RWPE1 (cell line): Measurements from ENCODE around the gene TCERG1L.

ENCODE experiments used
- CTCF ChIA-PET: fragments of 350-600 bp; sonication (Branson Sonifier 250); formaldehyde crosslinking; extraction: SDS; loops from one replicate; lab custom pipeline; 2021; lab: Yijun Ruan, JAX
- POLR2A ChIA-PET: fragments of 400-600 bp; formaldehyde crosslinking; extraction: SDS; loops from one replicate; lab custom pipeline; 2020; ENCODE audit warnings: antibody characterized with exemption; ENCODE audit not compliant: low non-redundant PET; lab: Yijun Ruan, JAX
- DNase-seq: peaks from one replicate; pipeline ENCODE4 v3.0.0; 2012; ENCODE audit warnings: low spot score
- H3K27ac ChIP-seq: fragments of 450-650 bp; 2 replicates; pipeline ENCODE4 v1.5.1; 2017
- TF ChIP-seq, protein P1 (sequence below): fragments of 450-650 bp; conservative IDR thresholded peaks from 2 replicates; pipeline ENCODE4 v1.5.1; 2017; ENCODE audit warnings: low read depth, mild to moderate bottlenecking

The TCERG1L gene

GRCh38 chr10:131195558-131196159 is 115.9 kb downstream of the TCERG1L start:
- CTCF ChIA-PET: no interaction called here
- no peak for DNase-seq
- no peak overlapping the region for H3K27ac ChIP-seq
- TF ChIP-seq, protein P1, sequence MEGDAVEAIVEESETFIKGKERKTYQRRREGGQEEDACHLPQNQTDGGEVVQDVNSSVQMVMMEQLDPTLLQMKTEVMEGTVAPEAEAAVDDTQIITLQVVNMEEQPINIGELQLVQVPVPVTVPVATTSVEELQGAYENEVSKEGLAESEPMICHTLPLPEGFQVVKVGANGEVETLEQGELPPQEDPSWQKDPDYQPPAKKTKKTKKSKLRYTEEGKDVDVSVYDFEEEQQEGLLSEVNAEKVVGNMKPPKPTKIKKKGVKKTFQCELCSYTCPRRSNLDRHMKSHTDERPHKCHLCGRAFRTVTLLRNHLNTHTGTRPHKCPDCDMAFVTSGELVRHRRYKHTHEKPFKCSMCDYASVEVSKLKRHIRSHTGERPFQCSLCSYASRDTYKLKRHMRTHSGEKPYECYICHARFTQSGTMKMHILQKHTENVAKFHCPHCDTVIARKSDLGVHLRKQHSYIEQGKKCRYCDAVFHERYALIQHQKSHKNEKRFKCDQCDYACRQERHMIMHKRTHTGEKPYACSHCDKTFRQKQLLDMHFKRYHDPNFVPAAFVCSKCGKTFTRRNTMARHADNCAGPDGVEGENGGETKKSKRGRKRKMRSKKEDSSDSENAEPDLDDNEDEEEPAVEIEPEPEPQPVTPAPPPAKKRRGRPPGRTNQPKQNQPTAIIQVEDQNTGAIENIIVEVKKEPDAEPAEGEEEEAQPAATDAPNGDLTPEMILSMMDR: no peak
- POLR2A ChIA-PET: no interaction called here

DNA sequence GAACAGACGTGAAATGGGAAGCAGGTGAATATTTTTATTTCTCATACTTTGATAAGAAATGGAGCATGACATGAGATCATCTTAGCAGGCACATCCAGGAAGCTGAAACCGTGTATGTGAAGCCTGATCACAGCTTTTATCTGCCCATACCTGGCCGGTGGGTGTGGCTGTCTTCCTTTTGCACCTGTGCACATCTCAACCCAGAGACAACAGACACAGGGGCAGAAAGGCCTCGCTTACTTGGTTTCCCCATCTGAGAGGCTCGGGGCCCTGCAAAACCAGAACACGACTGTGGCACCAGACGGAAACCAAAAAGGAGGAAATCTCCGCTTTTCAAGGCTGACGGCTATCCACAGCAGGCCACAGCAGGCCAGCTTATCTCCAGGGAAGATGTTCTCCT is 116.4 kb downstream of the TCERG1L start:
- no peak for DNase-seq
- H3K27ac ChIP-seq: no peak overlapping the region
- ChIA-PET CTCF (no interaction called here), POLR2A (no interaction called here)
- TF ChIP-seq, protein P1: no peak

DNA sequence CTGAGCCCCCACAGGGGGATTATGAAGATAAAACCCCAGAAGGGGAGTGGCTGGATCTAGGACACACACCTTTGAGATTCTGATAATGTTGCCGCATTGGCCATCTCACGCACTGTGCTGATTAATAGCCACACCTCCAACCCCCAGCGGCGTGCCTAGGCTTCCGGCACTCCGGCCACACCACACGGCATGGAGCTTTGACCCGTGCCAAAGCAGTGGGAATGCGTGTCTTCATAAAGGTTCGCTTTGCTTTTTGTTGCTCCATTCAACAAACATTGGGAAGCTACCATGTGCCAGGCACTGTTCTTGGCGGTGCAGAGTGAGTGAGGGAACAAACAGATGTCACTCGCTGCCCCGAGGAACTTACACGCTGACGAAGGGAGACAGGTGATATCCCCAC is 117.6 kb downstream of the TCERG1L start:
- POLR2A ChIA-PET: no interaction called here
- CTCF ChIA-PET: no interaction called here
- H3K27ac ChIP-seq: no peak overlapping the region
- TF ChIP-seq, protein P1: no peak
- no peak for DNase-seq

- no peak for DNase-seq
- TF ChIP-seq, protein P1: no peak
- H3K27ac ChIP-seq: no peak overlapping the region
- POLR2A ChIA-PET: no interaction called here
- CTCF ChIA-PET: no interaction called here
Measured at GRCh38 chr10:131188494-131188893, 123.0 kb downstream of the TCERG1L start.

GRCh38 chr10:131187926-131188325 is 123.6 kb downstream of the TCERG1L start:
- H3K27ac ChIP-seq: no peak overlapping the region
- no peak for DNase-seq
- POLR2A ChIA-PET: no interaction called here
- CTCF ChIA-PET: no interaction called here
- TF ChIP-seq, protein P1: no peak

- TF ChIP-seq, protein P1: no peak
- DNase-seq: no peak
- ChIA-PET CTCF (interaction anchor here (0.7 to 1.2 kb wide), 2 partner anchors 14 to 85 kb away, joined by 3 to 4 read pairs; no protein-coding TSS in a partner anchor), POLR2A (no interaction called here)
- no peak overlapping the region for H3K27ac ChIP-seq
Measured at GRCh38 chr10:131187274-131187673, 124.2 kb downstream of the TCERG1L start.
